Endothelial cell of umbilical vein (primary cell): ENCODE measurements around the gene MORC1.

Experiments
- FOS ChIP-seq: IDR thresholded peaks from 2 replicates; pipeline ENCODE4 v1.6.1; 2011; ENCODE audit warnings: mild to moderate bottlenecking, low read length, moderate library complexity, borderline replicate concordance; ENCODE audit not compliant: insufficient read depth
- POLR2A ChIP-seq: IDR thresholded peaks from 2 replicates; pipeline ENCODE4 v1.6.1; 2012; ENCODE audit warnings: low read depth, mild to moderate bottlenecking, control low read depth, low read length
- POLR2AphosphoS5 ChIP-seq: IDR thresholded peaks from 2 replicates; pipeline ENCODE4 v1.6.1; 2012; ENCODE audit warnings: low read depth, mild to moderate bottlenecking, control low read depth, low read length, moderate library complexity; ENCODE audit not compliant: insufficient read depth
- TF ChIP-seq, protein P1 (sequence below), 2 donors: IDR thresholded peaks; 1 replicate in 1 of 2; 2 replicates in 1 of 2; pipeline ENCODE4 v1.5.1; 2011; ENCODE audit warnings: low read length in 2 of 2, mild to moderate bottlenecking in 2 of 2, moderate library complexity in 2 of 2, control low read depth in 1 of 2, inconsistent platforms in 1 of 2, low read depth in 1 of 2; ENCODE audit not compliant: insufficient read depth in 1 of 2; ENCODE audit errors: extremely low read depth in 1 of 2
- TF ChIP-seq, protein P2 (sequence below): IDR thresholded peaks from 2 replicates; pipeline ENCODE4 v1.6.1; 2011; ENCODE audit not compliant: insufficient read depth, insufficient read length

DNA sequence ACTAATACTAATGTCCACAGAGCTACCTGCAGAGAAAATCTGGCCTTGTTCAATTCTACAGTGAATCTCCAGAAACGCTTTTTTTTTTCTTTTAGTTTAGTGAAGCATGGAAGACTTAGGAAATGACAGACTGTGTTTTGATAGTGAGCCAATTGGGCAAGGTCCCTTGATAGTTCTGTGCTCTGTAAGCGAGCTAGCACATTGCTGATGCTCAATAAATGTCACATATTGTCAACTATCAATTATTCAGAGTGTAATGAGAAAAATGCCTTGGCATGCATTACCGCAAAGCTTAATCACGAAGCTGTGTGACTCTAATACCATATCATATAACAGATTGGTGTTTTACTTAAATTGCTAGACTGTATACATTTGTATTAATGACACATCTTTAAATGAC, 13.3 kb upstream of the MORC1 start:
- TF ChIP-seq, protein P1, sequence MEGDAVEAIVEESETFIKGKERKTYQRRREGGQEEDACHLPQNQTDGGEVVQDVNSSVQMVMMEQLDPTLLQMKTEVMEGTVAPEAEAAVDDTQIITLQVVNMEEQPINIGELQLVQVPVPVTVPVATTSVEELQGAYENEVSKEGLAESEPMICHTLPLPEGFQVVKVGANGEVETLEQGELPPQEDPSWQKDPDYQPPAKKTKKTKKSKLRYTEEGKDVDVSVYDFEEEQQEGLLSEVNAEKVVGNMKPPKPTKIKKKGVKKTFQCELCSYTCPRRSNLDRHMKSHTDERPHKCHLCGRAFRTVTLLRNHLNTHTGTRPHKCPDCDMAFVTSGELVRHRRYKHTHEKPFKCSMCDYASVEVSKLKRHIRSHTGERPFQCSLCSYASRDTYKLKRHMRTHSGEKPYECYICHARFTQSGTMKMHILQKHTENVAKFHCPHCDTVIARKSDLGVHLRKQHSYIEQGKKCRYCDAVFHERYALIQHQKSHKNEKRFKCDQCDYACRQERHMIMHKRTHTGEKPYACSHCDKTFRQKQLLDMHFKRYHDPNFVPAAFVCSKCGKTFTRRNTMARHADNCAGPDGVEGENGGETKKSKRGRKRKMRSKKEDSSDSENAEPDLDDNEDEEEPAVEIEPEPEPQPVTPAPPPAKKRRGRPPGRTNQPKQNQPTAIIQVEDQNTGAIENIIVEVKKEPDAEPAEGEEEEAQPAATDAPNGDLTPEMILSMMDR (IDR thresholded peaks at IDR 0.05; ENCODE audit: extremely low read depth in 1 of 2, insufficient read depth in 1 of 2, low read depth in 1 of 2, low read length in 2 of 2): no peak
- TF ChIP-seq POLR2A (no peak), POLR2AphosphoS5 (no peak), FOS (no peak)
- TF ChIP-seq, protein P2, sequence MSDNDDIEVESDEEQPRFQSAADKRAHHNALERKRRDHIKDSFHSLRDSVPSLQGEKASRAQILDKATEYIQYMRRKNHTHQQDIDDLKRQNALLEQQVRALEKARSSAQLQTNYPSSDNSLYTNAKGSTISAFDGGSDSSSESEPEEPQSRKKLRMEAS: no peak
